GM12875 (cell line): Measurements from ENCODE around the gene CNN3.

Source experiments
- H3K4me3 ChIP-seq: one replicate; pipeline ENCODE4 v1.5.1; 2011; ENCODE audit warnings: low read depth, low read length, control low read depth
- CTCF ChIP-seq: IDR thresholded peaks from 2 replicates; pipeline ENCODE4 v1.5.1; 2011; ENCODE audit warnings: low read depth, mild to moderate bottlenecking, control low read depth, inconsistent platforms, low read length, moderate library complexity, borderline replicate concordance; ENCODE audit not compliant: insufficient read depth

The CNN3 gene

DNA sequence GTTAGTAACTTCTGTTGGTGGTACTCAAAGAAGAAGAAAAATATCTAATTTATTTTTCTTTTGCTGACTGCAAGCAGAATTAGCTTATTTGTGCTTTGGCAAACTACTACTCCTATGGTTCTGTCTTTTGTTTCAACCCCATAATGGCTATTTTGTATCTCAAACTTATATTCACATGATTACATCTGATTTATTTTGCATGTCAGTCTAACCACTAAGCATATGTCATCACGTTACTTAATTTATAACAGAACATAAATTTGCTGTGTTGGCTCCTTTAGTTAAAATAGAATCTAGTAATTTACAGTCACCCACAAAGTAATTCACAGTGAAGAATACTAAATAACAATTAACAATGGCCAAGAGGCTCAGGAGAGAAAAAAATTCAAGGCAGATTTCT, 39.1 kb upstream of the CNN3 start:
- no peak for TF ChIP-seq CTCF
- no peak overlapping the region for H3K4me3 ChIP-seq

- H3K4me3 ChIP-seq, result no peak overlapping the region
- TF ChIP-seq CTCF, result no peak
These were observed 37.0 kb upstream of the CNN3 start for GRCh38 chr1:94963864-94964263.

- no peak overlapping the region for H3K4me3 ChIP-seq
- TF ChIP-seq CTCF, result no peak
These were observed 35.7 kb upstream of the CNN3 start for GRCh38 chr1:94962409-94963265.

- H3K4me3 ChIP-seq, result no peak overlapping the region
- no peak for TF ChIP-seq CTCF
These were observed 35.1 kb upstream of the CNN3 start for GRCh38 chr1:94961988-94962387.

DNA sequence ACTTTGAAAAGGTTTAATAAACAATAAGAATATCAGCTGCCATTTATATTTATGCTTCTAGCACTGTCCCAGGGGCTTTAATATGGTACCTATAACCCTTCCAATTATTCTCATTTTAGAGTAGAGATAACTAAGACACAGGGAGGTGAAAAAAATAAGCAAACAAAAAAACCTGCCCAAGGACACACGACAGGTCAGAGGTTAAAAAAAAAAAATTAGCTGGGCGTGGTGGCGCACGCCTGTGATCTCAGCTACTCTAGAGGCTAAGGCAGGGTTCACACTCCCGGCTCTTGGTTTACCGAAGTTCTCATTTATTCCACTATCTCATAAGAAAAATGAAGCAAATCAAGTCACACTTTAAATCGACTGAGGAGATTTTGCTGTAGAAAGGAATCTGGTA, 34.7 kb upstream of the CNN3 start:
- no peak overlapping the region for H3K4me3 ChIP-seq
- no peak for TF ChIP-seq CTCF

- H3K4me3 ChIP-seq, result no peak overlapping the region
- TF ChIP-seq CTCF, result no peak
These were observed 31.2 kb upstream of the CNN3 start for GRCh38 chr1:94958081-94958480.
